Spleen (tissue), 11 donors: Measurements from ENCODE around the gene ANKRD45. TPM values are rescaled to one million over a fixed set of nuclear protein-coding genes. Genes with fewer than 3 reads are reported as not detected.
A peak's percentile ranks its signal among the peaks of the same experiment; 100 is the strongest.
"Not testable (repeated sequence)": the region's sequence is repeated elsewhere in the genome, so short reads cannot be mapped to it uniquely, and the experiment has no call there.

Source experiments
- DNase-seq: peaks from one replicate; pipeline ENCODE4 v3.0.0-alpha.2; 2020
- H3K27ac ChIP-seq, 8 donors: fragments of 200-600 bp; sonication (generic) in 7 of 8; 1 replicate in 4 of 8; 2 replicates in 4 of 8; pipeline versions ENCODE4 v1.5.0 to v1.8.0; 2016 to 2021; ENCODE audit warnings: inconsistent platforms in 4 of 8, mild to moderate bottlenecking in 4 of 8, moderate library complexity in 1 of 8
- H3K27me3 ChIP-seq, 7 donors: fragments of 200-600 bp; sonication (generic) in 6 of 7; replicated peaks in 1 of 7; 1 replicate in 4 of 7; 2 replicates in 3 of 7; pipeline versions ENCODE4 v1.5.0 to v1.8.0; 2016 to 2021; ENCODE audit warnings: inconsistent platforms in 3 of 7, mild to moderate bottlenecking in 1 of 7
- H3K36me3 ChIP-seq, 6 donors: fragments of 200-600 bp; sonication (generic) in 5 of 6; 1 replicate in 4 of 6; 2 replicates in 2 of 6; pipeline versions ENCODE4 v1.5.0 to v1.8.0; 2016 to 2021; ENCODE audit warnings: inconsistent platforms in 2 of 6
- H3K4me1 ChIP-seq, 6 donors: fragments of 200-600 bp; sonication (generic) in 5 of 6; 1 replicate in 3 of 6; 2 replicates in 3 of 6; pipeline versions ENCODE4 v1.5.0 to v1.8.0; 2016 to 2021; ENCODE audit warnings: inconsistent platforms in 3 of 6
- H3K4me3 ChIP-seq, 8 donors: fragments of 200-600 bp; sonication (generic) in 7 of 8; 1 replicate in 4 of 8; 2 replicates in 4 of 8; pipeline versions ENCODE4 v1.5.0 to v1.8.0; 2016 to 2021; ENCODE audit warnings: inconsistent platforms in 4 of 8, mild to moderate bottlenecking in 4 of 8, moderate library complexity in 2 of 8
- H3K9me3 ChIP-seq, 8 donors: fragments of 200-600 bp; sonication (generic) in 7 of 8; 1 replicate in 4 of 8; 2 replicates in 4 of 8; pipeline versions ENCODE4 v1.5.0 to v1.8.0; 2016 to 2021; ENCODE audit warnings: inconsistent platforms in 4 of 8
- CTCF ChIP-seq, 11 experiments: fragments of 200-600 bp in 7 of 11; fragments of 450-650 bp in 4 of 11; sonication (generic) in 4 of 11; IDR thresholded peaks in 8 of 11; conservative IDR thresholded peaks in 3 of 11; 1 replicate in 7 of 11; 2 replicates in 4 of 11; pipeline versions ENCODE4 v1.4.0 to v1.8.0; 2016 to 2021; ENCODE audit warnings: antibody characterized with exemption in 11 of 11, inconsistent platforms in 4 of 11, mild to moderate bottlenecking in 1 of 11
- POLR2A ChIP-seq, 3 donors: fragments of 450-650 bp; IDR thresholded peaks; one replicate each; pipeline ENCODE4 v1.5.1; 2017; ENCODE audit warnings: antibody characterized with exemption in 3 of 3, mild to moderate bottlenecking in 1 of 3
- POLR2AphosphoS5 ChIP-seq, 3 donors: sonication (generic); formaldehyde crosslinking; IDR thresholded peaks; one replicate each; pipeline ENCODE4 v1.5.1; 2017; ENCODE audit warnings: antibody characterized with exemption in 3 of 3
- WGBS, 5 donors: extraction: QIAGEN DNeasy Blood & Tissue Kit in 3 of 5; methylation state at CpG; one replicate each; pipeline versions ENCODE4 v1.1.5 to v1.1.7; 2013 to 2018; 5-methylcytosine and 5-hydroxymethylcytosine counted together
- intact Hi-C: fragments of 100-400 bp; cut with DNase I; formaldehyde crosslinking; loops from one replicate; pipeline ENCODE4 v1.15.0; 2023; ENCODE audit warnings: low total_unique reads
- polyA plus RNA-seq, 3 donors: library from polyadenylated mRNA; stranded (reverse); fragments of 200-250 nt; gene quantifications; one replicate each; pipeline ENCODE4 v1.2.1, GENCODE V29; 2013
- total RNA-seq, 7 donors: library from RNA; depleted of rRNA in 3 of 7; stranded (reverse); fragments of >200 nt in 3 of 7; fragmentation: NEBNext Ultra II Directional in 4 of 7; extraction: Animal tissue kit (Norgen Biotek cat#: 25700) in 4 of 7; gene quantifications; one replicate each; pipeline versions ENCODE4 v1.1.0 to v1.2.1, GENCODE V29; 2016 to 2021
- donor health status: healthy with polysubstance abuse.
- donor health status: DM: no; HTN: no; CAD: no; lungs with moderate emphysema.
- donor health status: DM: no; HTN: no; CAD: no.
- donor health status: Bipolar disorder and iron deficiency.
- donor health status: healthy.
- donor health status: DM: no; HTN: no; CAD: no.
- donor health status: DM: yes; HTN: yes; CAD: no.

ANKRD45 gene
- total and polyA plus RNA-seq, 10 donors = 0.13 to 1.1 (median 0.73) TPM; not detected in 1

- H3K4me1 ChIP-seq = no peaks in the 10 kb centered on the region
- TF ChIP-seq POLR2A (IDR thresholded peaks at IDR 0.05) (no peak), POLR2AphosphoS5 (IDR thresholded peaks at IDR 0.05) (no peak), CTCF (IDR thresholded peaks at IDR 0.05 in 8 of 11, conservative IDR thresholded peaks at IDR 0.05 in 3 of 11) (no peak)
- H3K4me3 ChIP-seq = no peak overlapping the region
- H3K27me3 ChIP-seq = peaks cover 0 to 7% (median 0%) of the 10 kb centered on the region in 7 donors
- WGBS, 5 donors = 95 to 98% (median 96%) methylated on average over 2 of the region's 2 CpGs
- no peaks in the 10 kb centered on the region for H3K36me3 ChIP-seq
- H3K27ac ChIP-seq = no peak overlapping the region
- intact Hi-C loops = no loop called here
- peaks cover 0 to 15% (median 4%) of the 10 kb centered on the region in 8 donors for H3K9me3 ChIP-seq
- no peak for DNase-seq
Measured at GRCh38 chr1:173660306-173660705, 9.3 kb downstream of the ANKRD45 start.

GRCh38 chr1:173648880-173649605 lies 20.6 kb downstream of the ANKRD45 start:
- intact Hi-C loops = no loop called here
- peaks cover 0 to 6% (median 0%) of the 10 kb centered on the region in 8 donors for H3K9me3 ChIP-seq
- TF ChIP-seq POLR2A (IDR thresholded peaks at IDR 0.05) (no peak), CTCF (IDR thresholded peaks at IDR 0.05 in 8 of 11, conservative IDR thresholded peaks at IDR 0.05 in 3 of 11) (no peak), POLR2AphosphoS5 (IDR thresholded peaks at IDR 0.05) (no peak)

GRCh38 chr1:173646656-173647055 lies 23.0 kb downstream of the ANKRD45 start:
- no peak for TF ChIP-seq POLR2A (IDR thresholded peaks at IDR 0.05)
- no peak overlapping the region for H3K4me3 ChIP-seq
- WGBS, 5 donors = 75 to 81% (median 78%) methylated on average over 3 of the region's 3 CpGs
- H3K27ac ChIP-seq = no peak overlapping the region
- H3K4me1 ChIP-seq = no peaks in the 10 kb centered on the region
- no peak for DNase-seq
- intact Hi-C loops = no loop called here
- no peaks in the 10 kb centered on the region for H3K27me3 ChIP-seq
- no peaks in the 10 kb centered on the region for H3K36me3 ChIP-seq
- H3K9me3 ChIP-seq = peaks cover 0 to 6% (median 0%) of the 10 kb centered on the region in 8 donors

More at GRCh38 chr1:173648880-173649605, 20.6 kb downstream of the ANKRD45 start:
- no peak for DNase-seq
- H3K4me3 ChIP-seq = no peak overlapping the region
- no peaks in the 10 kb centered on the region for H3K27me3 ChIP-seq
- H3K36me3 ChIP-seq = no peaks in the 10 kb centered on the region
- no peaks in the 10 kb centered on the region for H3K4me1 ChIP-seq
- H3K27ac ChIP-seq = no peak overlapping the region

- H3K9me3 ChIP-seq, H3K27me3 ChIP-seq, H3K27ac ChIP-seq, H3K36me3 ChIP-seq, H3K4me3 ChIP-seq, H3K4me1 ChIP-seq, DNase-seq, intact Hi-C loops: not testable (repeated sequence)
- 80 to 96% (median 93%) methylated on average over 4 of the region's 4 CpGs for WGBS, 5 donors
Measured at GRCh38 chr1:173642450-173643139, 27.1 kb downstream of the ANKRD45 start.

DNA sequence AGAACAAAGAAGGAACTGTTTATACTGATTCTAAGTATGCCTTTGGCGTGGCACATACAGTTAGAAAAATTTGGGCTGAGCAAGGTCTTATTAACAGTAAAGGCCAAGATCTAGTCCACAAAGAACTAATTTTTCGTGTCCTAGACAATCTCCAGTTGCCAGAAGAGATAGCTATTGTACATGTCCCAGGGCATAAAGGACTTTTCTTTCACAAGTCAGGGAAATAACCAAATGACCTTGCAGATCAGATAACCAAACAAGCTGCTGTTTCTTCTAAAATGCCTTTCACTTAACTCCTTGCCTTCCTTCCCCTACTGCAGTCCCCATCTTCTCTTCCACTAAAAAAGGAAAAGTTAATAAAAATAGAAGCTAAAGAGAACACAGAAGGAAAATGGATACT lies 30.5 kb downstream of the ANKRD45 start:
- Histone ChIP-seq H3K27ac (peak overlapping the region in 1 of 8 donors; percentile 15), H3K4me3 (no peak overlapping the region), H3K4me1 (no peaks in the 10 kb centered on the region), H3K9me3 (peaks cover 0 to 13% (median 0%) of the 10 kb centered on the region in 8 donors), H3K36me3 (no peaks in the 10 kb centered on the region), H3K27me3 (no peaks in the 10 kb centered on the region)
- no peak for TF ChIP-seq POLR2A (IDR thresholded peaks at IDR 0.05)
- TF ChIP-seq POLR2AphosphoS5 (IDR thresholded peaks at IDR 0.05) = no peak
- TF ChIP-seq CTCF (IDR thresholded peaks at IDR 0.05 in 8 of 11, conservative IDR thresholded peaks at IDR 0.05 in 3 of 11) = no peak
- DNase-seq = no peak
- intact Hi-C loops = no loop called here
- WGBS, 5 donors = 30 to 60% (median 57%) methylated on average over 2 of the region's 2 CpGs
